ENCODE measurements around the gene ANKRD36B.
"Not testable (repeated sequence)": the region's sequence is repeated elsewhere in the genome, so short reads cannot be mapped to it uniquely, and the experiment has no call there.

ANKRD36B gene

GRCh38 chr2:97589598-97590510, at the start of gene ANKRD36B:
ANKRD36B (minus strand) TSS chr2:97589877; CDS start chr2:97589685, 192 bp downstream.
- peak; percentile 67 for DNase-seq

GRCh38 chr2:97626049-97626430, 36.4 kb upstream of the ANKRD36B start:
- not testable (repeated sequence) for DNase-seq

GRCh38 chr2:97625354-97626048, 35.8 kb upstream of the ANKRD36B start:
- not testable (repeated sequence) for DNase-seq

GRCh38 chr2:97622976-97623375, 33.3 kb upstream of the ANKRD36B start:
- not testable (repeated sequence) for DNase-seq

- DNase-seq: not testable (repeated sequence)
Observed at GRCh38 chr2:97620492-97620891, 30.8 kb upstream of the ANKRD36B start.

GRCh38 chr2:97618939-97619827, 29.5 kb upstream of the ANKRD36B start:
- DNase-seq: not testable (repeated sequence)

GRCh38 chr2:97617911-97618310, 28.2 kb upstream of the ANKRD36B start:
- DNase-seq: no peak

- not testable (repeated sequence) for DNase-seq
Observed at GRCh38 chr2:97615746-97616145, 26.1 kb upstream of the ANKRD36B start.

GRCh38 chr2:97611895-97612294, 22.2 kb upstream of the ANKRD36B start:
- DNase-seq: not testable (repeated sequence)

GRCh38 chr2:97608745-97609144, 19.1 kb upstream of the ANKRD36B start:
- DNase-seq: not testable (repeated sequence)

- DNase-seq: not testable (repeated sequence)
Observed at GRCh38 chr2:97605524-97606339, 16.1 kb upstream of the ANKRD36B start.

GRCh38 chr2:97605109-97605508, 15.4 kb upstream of the ANKRD36B start:
- DNase-seq: not testable (repeated sequence)

GRCh38 chr2:97601537-97601936, 11.9 kb upstream of the ANKRD36B start:
- DNase-seq: not testable (repeated sequence)

GRCh38 chr2:97596180-97596579, 6.5 kb upstream of the ANKRD36B start:
- DNase-seq: not testable (repeated sequence)

- DNase-seq: not testable (repeated sequence)
Observed at GRCh38 chr2:97593520-97593919, 3.8 kb upstream of the ANKRD36B start.

GRCh38 chr2:97590515-97591394, 1.1 kb upstream of the ANKRD36B start:
- peak; percentile 65 for DNase-seq

- not testable (repeated sequence) for DNase-seq
Observed at GRCh38 chr2:97589257-97589597, 450 bp downstream of the ANKRD36B start.

- not testable (repeated sequence) for DNase-seq
Observed at GRCh38 chr2:97565674-97566073, 24.0 kb downstream of the ANKRD36B start.

- DNase-seq: not testable (repeated sequence)
Observed at GRCh38 chr2:97552406-97552805, 37.3 kb downstream of the ANKRD36B start.

GRCh38 chr2:97550498-97550897, 39.2 kb downstream of the ANKRD36B start:
- not testable (repeated sequence) for DNase-seq

- not testable (repeated sequence) for DNase-seq
Observed at GRCh38 chr2:97549058-97549457, 40.6 kb downstream of the ANKRD36B start.
